Common myeloid progenitor, CD34-positive (primary cell): ENCODE data around the gene MTCL1.

Experiments
- CTCF ChIA-PET: fragments of 350-600 bp; sonication (Branson Sonifier 250); formaldehyde crosslinking; loops from one replicate; lab custom pipeline; 2021; ENCODE audit warnings: antibody characterized with exemption; lab: Charles Lee
- POLR2A ChIA-PET: fragments of 350-600 bp; sonication (Branson Sonifier 250); formaldehyde crosslinking; loops from one replicate; lab custom pipeline; 2021; ENCODE audit warnings: antibody characterized with exemption; lab: Charles Lee
- DNase-seq, 3 donors: peaks; one replicate each; pipeline versions ENCODE4 v3.0.0 to v3.0.0-alpha.2; 2013
- H3K27ac ChIP-seq, 2 experiments: 1 replicate in 1 of 2; 2 replicates in 1 of 2; pipeline ENCODE4 v1.7.0; 2013; ENCODE audit warnings: inconsistent platforms in 2 of 2, low read length in 2 of 2, mild to moderate bottlenecking in 2 of 2, low read depth in 1 of 2, moderate library complexity in 1 of 2; ENCODE audit not compliant: severe bottlenecking in 2 of 2, insufficient read depth in 1 of 2, poor library complexity in 1 of 2
- H3K27me3 ChIP-seq, 5 experiments: replicated peaks in 2 of 5; 1 replicate in 3 of 5; 2 replicates in 2 of 5; pipeline versions ENCODE4 v1.6.1 to v1.7.0; 2013; ENCODE audit warnings: low read length in 4 of 5, mild to moderate bottlenecking in 2 of 5, moderate library complexity in 2 of 5, inconsistent platforms in 1 of 5; ENCODE audit not compliant: insufficient read depth in 5 of 5, control insufficient read depth in 4 of 5
- H3K36me3 ChIP-seq, 4 experiments: 1 replicate in 2 of 4; 2 replicates in 2 of 4; pipeline versions ENCODE4 v1.6.1 to v1.7.0; 2013; ENCODE audit warnings: low read length in 3 of 4, control low read depth in 1 of 4, mild to moderate bottlenecking in 1 of 4; ENCODE audit not compliant: control insufficient read depth in 4 of 4, insufficient read depth in 4 of 4
- H3K4me1 ChIP-seq, 4 experiments: 1 replicate in 3 of 4; 2 replicates in 1 of 4; pipeline versions ENCODE4 v1.6.1 to v1.7.1; 2013; ENCODE audit warnings: low read length in 3 of 4, mild to moderate bottlenecking in 3 of 4, control low read depth in 1 of 4, inconsistent platforms in 1 of 4, moderate library complexity in 1 of 4; ENCODE audit not compliant: control insufficient read depth in 4 of 4, insufficient read depth in 4 of 4; ENCODE audit errors: control extremely low read depth in 1 of 4
- H3K4me3 ChIP-seq, 7 experiments: 1 replicate in 4 of 7; 2 replicates in 3 of 7; pipeline versions ENCODE4 v1.5.1 to v1.7.0; 2013; ENCODE audit warnings: mild to moderate bottlenecking in 7 of 7, low read length in 6 of 7, moderate library complexity in 6 of 7, inconsistent platforms in 2 of 7, low read depth in 2 of 7, control low read depth in 1 of 7; ENCODE audit not compliant: insufficient read depth in 4 of 7, control insufficient read depth in 1 of 7; ENCODE audit errors: extremely low read depth in 1 of 7
- H3K9me3 ChIP-seq, 5 experiments: 1 replicate in 4 of 5; 2 replicates in 1 of 5; pipeline versions ENCODE4 v1.6.1 to v1.7.1; 2013; ENCODE audit warnings: low read length in 4 of 5, mild to moderate bottlenecking in 2 of 5, inconsistent platforms in 1 of 5, low read depth in 1 of 5, moderate library complexity in 1 of 5; ENCODE audit not compliant: control insufficient read depth in 4 of 5, insufficient read depth in 2 of 5; ENCODE audit errors: control extremely low read depth in 1 of 5
- WGBS: methylation state at CpG from one replicate; pipeline ENCODE4 v1.1.5; 2013; ENCODE audit not compliant: insufficient coverage; 5-methylcytosine and 5-hydroxymethylcytosine counted together

The MTCL1 gene

GRCh38 chr18:8797206-8797605 lies 91.8 kb downstream of the MTCL1 start:
- Histone ChIP-seq H3K36me3 (no peaks in the 10 kb centered on the region), H3K27ac (no peak overlapping the region), H3K4me1 (peaks cover 4 to 16% (median 10%) of the 10 kb centered on the region in 4 experiments), H3K4me3 (no peak overlapping the region), H3K27me3 (no peaks in the 10 kb centered on the region), H3K9me3 (no peaks in the 10 kb centered on the region)
- CTCF ChIA-PET: interaction anchor here (0.6 kb wide), 1 partner anchor 80 kb away, joined by 3 read pairs; no protein-coding TSS in a partner anchor
- WGBS: 77% methylated on average over 6 of the region's 7 CpGs
- DNase-seq: no peak
- POLR2A ChIA-PET: no interaction called here

- ChIA-PET CTCF (interaction anchor here (1.1 kb wide), 1 partner anchor 12 kb away, joined by 3 read pairs; no protein-coding TSS in a partner anchor), POLR2A (no interaction called here)
- WGBS: 84% methylated on average over 11 of the region's 11 CpGs
- peaks cover 4 to 16% (median 10%) of the 10 kb centered on the region in 4 experiments for H3K4me1 ChIP-seq
- no peak for DNase-seq
- no peaks in the 10 kb centered on the region for H3K36me3 ChIP-seq
- no peak overlapping the region for H3K4me3 ChIP-seq
- H3K27ac ChIP-seq: no peak overlapping the region
- no peaks in the 10 kb centered on the region for H3K9me3 ChIP-seq
- H3K27me3 ChIP-seq: peaks cover 0 to 2% (median 0%) of the 10 kb centered on the region in 5 experiments
Measured at GRCh38 chr18:8799001-8799400, 93.6 kb downstream of the MTCL1 start.

DNA sequence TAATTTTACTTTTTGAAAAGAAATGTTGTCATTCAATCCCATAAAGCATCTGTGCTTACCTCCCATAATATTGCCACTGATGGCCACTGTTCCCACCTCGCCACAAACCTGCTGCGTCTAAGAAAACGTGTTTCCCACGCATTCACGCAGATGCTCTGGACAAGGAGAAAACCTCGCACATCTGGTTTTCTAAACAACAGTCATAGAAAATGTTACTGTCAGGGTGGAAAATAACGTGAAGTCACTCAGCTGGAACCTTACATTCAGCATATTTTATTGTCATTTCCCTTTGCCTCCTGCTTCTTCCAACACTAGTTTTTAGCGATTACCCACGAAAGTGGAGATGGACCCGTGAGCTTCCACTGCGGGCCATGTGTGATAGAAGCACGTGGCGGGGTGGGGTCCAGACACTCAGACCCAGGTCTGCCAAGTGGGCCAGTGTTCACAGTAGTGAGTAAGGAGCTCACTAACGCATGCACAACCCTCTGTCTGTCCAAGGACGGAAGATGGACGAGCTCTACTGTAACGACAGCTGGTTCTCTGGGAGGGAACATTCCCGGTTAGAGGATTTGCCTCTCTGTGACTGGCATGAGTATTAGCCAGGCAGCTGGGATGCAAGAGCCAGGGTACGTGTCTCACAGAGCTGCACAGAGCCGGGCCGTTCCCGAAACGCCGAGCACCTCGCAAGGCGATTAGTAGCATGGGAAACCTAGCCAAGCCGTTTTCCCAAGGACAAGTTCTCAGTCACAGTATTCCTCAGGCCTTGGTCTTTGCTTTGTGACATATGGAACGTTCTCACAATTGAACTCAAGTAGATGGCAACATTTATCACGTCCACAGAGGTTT lies 94.5 kb downstream of the MTCL1 start:
- H3K36me3 ChIP-seq: no peaks in the 10 kb centered on the region
- no peak for DNase-seq
- H3K4me3 ChIP-seq: no peak overlapping the region
- POLR2A ChIA-PET: no interaction called here
- peaks cover 0 to 2% (median 0%) of the 10 kb centered on the region in 5 experiments for H3K27me3 ChIP-seq
- 87% methylated on average over 29 of the region's 29 CpGs for WGBS
- H3K9me3 ChIP-seq: no peaks in the 10 kb centered on the region
- H3K27ac ChIP-seq: no peak overlapping the region
- CTCF ChIA-PET: interaction anchor here (1.1 kb wide), 1 partner anchor 11 kb away, joined by 3 read pairs; no protein-coding TSS in a partner anchor
- H3K4me1 ChIP-seq: peaks cover 4 to 16% (median 10%) of the 10 kb centered on the region in 4 experiments

GRCh38 chr18:8800445-8800844 lies 95.1 kb downstream of the MTCL1 start:
- no peak overlapping the region for H3K27ac ChIP-seq
- WGBS: 89% methylated on average over 9 of the region's 9 CpGs
- peaks cover 0 to 2% (median 0%) of the 10 kb centered on the region in 5 experiments for H3K27me3 ChIP-seq
- no peak overlapping the region for H3K4me3 ChIP-seq
- no peak for DNase-seq
- CTCF ChIA-PET: no interaction called here
- no peaks in the 10 kb centered on the region for H3K36me3 ChIP-seq
- H3K9me3 ChIP-seq: no peaks in the 10 kb centered on the region
- H3K4me1 ChIP-seq: peaks cover 4 to 13% (median 9%) of the 10 kb centered on the region in 4 experiments
- POLR2A ChIA-PET: no interaction called here

DNA sequence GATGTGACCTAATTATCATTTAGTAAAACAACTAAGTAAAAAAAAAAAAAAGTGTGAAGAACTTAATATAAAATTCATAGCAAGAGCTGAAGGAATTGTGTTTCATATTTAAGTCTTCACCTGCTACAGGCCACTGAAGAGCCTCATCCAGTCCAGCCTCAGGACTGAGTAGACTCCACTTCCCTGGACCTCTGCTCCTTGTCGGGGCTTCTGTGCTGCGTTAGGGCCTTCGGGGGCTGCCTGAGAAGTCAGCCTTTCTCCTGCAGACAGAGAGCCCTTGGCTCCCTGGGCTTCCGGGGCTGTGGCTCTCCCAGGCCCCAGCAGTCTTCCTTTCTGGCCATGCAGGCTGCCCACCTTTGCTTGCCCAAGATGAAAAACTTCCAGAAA lies 95.5 kb downstream of the MTCL1 start:
- ChIA-PET POLR2A (no interaction called here), CTCF (no interaction called here)
- no peak overlapping the region for H3K27ac ChIP-seq

GRCh38 chr18:8801263-8801901 lies 96.0 kb downstream of the MTCL1 start:
- CTCF ChIA-PET: interaction anchor here (0.6 kb wide), 1 partner anchor 1199 kb away, joined by 3 read pairs; no protein-coding TSS in a partner anchor
- Histone ChIP-seq H3K9me3 (no peaks in the 10 kb centered on the region), H3K36me3 (no peaks in the 10 kb centered on the region), H3K4me3 (no peak overlapping the region), H3K4me1 (peaks cover 0 to 4% (median 1%) of the 10 kb centered on the region in 4 experiments), H3K27me3 (peaks cover 0 to 2% (median 0%) of the 10 kb centered on the region in 5 experiments), H3K27ac (no peak overlapping the region)
- POLR2A ChIA-PET: no interaction called here
- 89% methylated on average over 7 of the region's 9 CpGs for WGBS
- DNase-seq: peak in 1 of 3 donors; percentile 13

More for the DNA sequence above, 95.5 kb downstream of the MTCL1 start:
- no peak for DNase-seq
- 98% methylated on average over 4 of the region's 4 CpGs for WGBS
- H3K9me3 ChIP-seq: no peaks in the 10 kb centered on the region
- peaks cover 0 to 2% (median 0%) of the 10 kb centered on the region in 5 experiments for H3K27me3 ChIP-seq
- H3K36me3 ChIP-seq: no peaks in the 10 kb centered on the region
- no peak overlapping the region for H3K4me3 ChIP-seq
- peaks cover 3 to 9% (median 6%) of the 10 kb centered on the region in 4 experiments for H3K4me1 ChIP-seq
